ENCODE data around the gene ARPC5L.
"Not testable (repeated sequence)": the region's sequence is repeated elsewhere in the genome, so short reads cannot be mapped to it uniquely, and the experiment has no call there.

Gene ARPC5L

DNA sequence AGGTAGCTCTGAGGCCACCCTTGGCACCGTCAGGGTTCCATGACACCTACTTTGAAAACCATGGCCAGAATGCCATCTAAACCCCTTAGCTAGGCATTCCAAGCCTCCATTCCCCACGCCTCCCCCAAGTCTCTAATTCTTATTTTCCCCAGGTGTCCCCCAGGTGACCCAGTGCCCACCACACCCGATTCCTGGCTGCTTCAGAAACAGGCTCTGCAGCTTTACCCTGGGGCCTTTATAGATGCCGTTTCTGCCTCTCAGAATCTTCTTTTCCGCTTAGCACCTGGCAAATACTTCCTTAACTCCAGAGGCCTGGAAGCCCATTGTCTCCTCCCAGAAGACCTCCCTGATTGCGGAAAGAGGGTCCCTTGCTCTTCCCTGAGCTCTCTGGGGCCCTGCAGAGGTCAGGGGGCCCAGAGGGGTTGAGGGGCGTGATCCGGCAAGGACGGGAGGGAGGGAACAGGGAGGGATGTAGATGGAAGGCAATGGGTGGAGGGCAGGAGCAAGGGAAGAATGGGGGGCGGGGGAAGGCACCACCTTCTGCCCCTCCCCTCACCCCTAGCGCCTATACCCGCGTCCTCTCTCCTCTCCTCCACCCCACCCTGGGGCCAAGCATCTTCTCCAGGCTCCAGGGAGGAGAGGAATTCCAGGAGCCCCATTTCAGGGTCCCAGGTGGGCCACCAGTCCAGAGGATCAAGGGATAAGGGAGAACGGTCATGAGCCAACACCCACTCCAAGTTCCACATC is 20.7 kb upstream of the ARPC5L start:
- no peaks in the 10 kb centered on the region for H3K27me3 ChIP-seq (replicated peaks in 2 of 5; ENCODE audit: control insufficient read depth in 4 of 5, insufficient read depth in 5 of 5, low read length in 4 of 5)
- ChIA-PET POLR2A (no interaction called here), CTCF (interaction anchor here (0.8 to 15.6 kb wide), 10 partner anchors 10 to 67 kb away, joined by 3 to 213 read pairs (median 6); partner anchors contain the start of genes OLFML2A and WDR38)
- no peaks in the 10 kb centered on the region for H3K4me1 ChIP-seq (ENCODE audit: control extremely low read depth in 1 of 4, control insufficient read depth in 4 of 4, insufficient read depth in 4 of 4, low read length in 3 of 4)
- H3K36me3 ChIP-seq (ENCODE audit: control insufficient read depth in 4 of 4, insufficient read depth in 4 of 4, low read length in 3 of 4), result no peaks in the 10 kb centered on the region
- WGBS (ENCODE audit: insufficient coverage), result 98% methylated on average over 7 of the region's 14 CpGs
- H3K9me3 ChIP-seq (ENCODE audit: control extremely low read depth in 1 of 5, control insufficient read depth in 4 of 5, insufficient read depth in 2 of 5, low read depth in 1 of 5, low read length in 4 of 5), result no peaks in the 10 kb centered on the region
- DNase-seq, result no peak
- no peak overlapping the region for H3K27ac ChIP-seq (ENCODE audit: insufficient read depth in 1 of 2, low read depth in 1 of 2, low read length in 2 of 2, poor library complexity in 1 of 2, severe bottlenecking in 2 of 2)
- H3K4me3 ChIP-seq (ENCODE audit: control insufficient read depth in 1 of 7, extremely low read depth in 1 of 7, insufficient read depth in 4 of 7, low read depth in 2 of 7, low read length in 6 of 7), result no peak overlapping the region

DNA sequence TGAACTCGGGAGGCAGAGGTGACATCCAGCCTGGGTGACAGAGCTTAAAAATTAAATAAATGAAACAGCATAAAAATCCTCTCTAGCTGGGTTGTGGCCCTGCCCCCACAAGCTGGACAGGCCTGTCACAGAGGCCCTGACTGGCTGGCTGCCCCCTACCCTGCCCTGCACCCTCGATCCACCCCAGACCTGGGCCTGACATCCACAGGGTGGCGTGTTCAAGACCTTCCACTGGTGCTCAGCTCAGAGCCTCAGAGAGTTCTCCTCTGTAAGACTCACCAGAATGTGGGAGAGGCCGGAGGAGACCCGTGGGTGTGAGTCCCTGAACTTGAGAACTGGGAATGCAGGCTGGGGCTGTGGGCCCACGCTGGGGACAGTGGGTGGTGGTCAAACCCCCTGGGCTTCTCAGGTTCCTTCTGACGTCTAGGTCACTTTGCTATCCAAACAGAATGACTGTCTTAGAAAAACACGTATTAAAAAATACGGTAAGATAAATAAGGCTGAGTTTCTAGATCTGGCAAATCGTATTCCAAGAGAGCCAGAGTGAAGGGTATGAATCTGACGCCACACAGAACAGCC is 18.4 kb upstream of the ARPC5L start:
- ChIA-PET POLR2A (no interaction called here), CTCF (interaction anchor here (0.6 to 21.5 kb wide), 6 partner anchors 8 to 330 kb away, joined by 3 to 547 read pairs (median 4); partner anchors contain the start of genes NR6A1, OLFML2A and WDR38)
- 95% methylated on average over 11 of the region's 11 CpGs for WGBS (ENCODE audit: insufficient coverage)
- no peaks in the 10 kb centered on the region for H3K27me3 ChIP-seq (replicated peaks in 2 of 5; ENCODE audit: control insufficient read depth in 4 of 5, insufficient read depth in 5 of 5, low read length in 4 of 5)
- no peaks in the 10 kb centered on the region for H3K36me3 ChIP-seq (ENCODE audit: control insufficient read depth in 4 of 4, insufficient read depth in 4 of 4, low read length in 3 of 4)
- no peak overlapping the region for H3K4me3 ChIP-seq (ENCODE audit: control insufficient read depth in 1 of 7, extremely low read depth in 1 of 7, insufficient read depth in 4 of 7, low read depth in 2 of 7, low read length in 6 of 7)
- H3K27ac ChIP-seq (ENCODE audit: insufficient read depth in 1 of 2, low read depth in 1 of 2, low read length in 2 of 2, poor library complexity in 1 of 2, severe bottlenecking in 2 of 2), result no peak overlapping the region
- no peaks in the 10 kb centered on the region for H3K4me1 ChIP-seq (ENCODE audit: control extremely low read depth in 1 of 4, control insufficient read depth in 4 of 4, insufficient read depth in 4 of 4, low read length in 3 of 4)
- DNase-seq, result no peak
- H3K9me3 ChIP-seq (ENCODE audit: control extremely low read depth in 1 of 5, control insufficient read depth in 4 of 5, insufficient read depth in 2 of 5, low read depth in 1 of 5, low read length in 4 of 5), result no peaks in the 10 kb centered on the region

DNA sequence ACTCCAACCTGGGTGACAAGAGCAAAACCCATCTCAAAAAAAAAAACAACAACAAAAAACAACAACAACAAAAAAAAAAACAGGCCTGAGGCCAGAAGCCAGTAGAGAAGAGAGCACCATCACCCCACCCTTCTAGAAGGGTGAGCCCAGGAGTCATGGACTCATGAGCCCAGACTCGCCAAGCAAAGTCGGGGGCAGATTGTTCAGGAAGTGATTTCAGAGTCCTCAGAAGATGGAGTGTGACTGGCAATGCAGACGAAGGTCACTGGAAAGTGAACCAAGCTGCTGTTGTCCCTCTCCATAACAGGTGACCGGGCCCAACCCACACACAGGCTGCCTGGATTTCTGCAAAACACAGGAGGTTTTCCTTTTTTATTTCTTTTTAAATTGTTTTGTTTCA is 17.6 kb upstream of the ARPC5L start:
- Histone ChIP-seq H3K27ac (ENCODE audit: insufficient read depth in 1 of 2, low read depth in 1 of 2, low read length in 2 of 2, poor library complexity in 1 of 2, severe bottlenecking in 2 of 2) (no peak overlapping the region), H3K4me1 (ENCODE audit: control extremely low read depth in 1 of 4, control insufficient read depth in 4 of 4, insufficient read depth in 4 of 4, low read length in 3 of 4) (no peaks in the 10 kb centered on the region), H3K4me3 (ENCODE audit: control insufficient read depth in 1 of 7, extremely low read depth in 1 of 7, insufficient read depth in 4 of 7, low read depth in 2 of 7, low read length in 6 of 7) (no peak overlapping the region), H3K27me3 (replicated peaks in 2 of 5; ENCODE audit: control insufficient read depth in 4 of 5, insufficient read depth in 5 of 5, low read length in 4 of 5) (no peaks in the 10 kb centered on the region), H3K9me3 (ENCODE audit: control extremely low read depth in 1 of 5, control insufficient read depth in 4 of 5, insufficient read depth in 2 of 5, low read depth in 1 of 5, low read length in 4 of 5) (no peaks in the 10 kb centered on the region), H3K36me3 (ENCODE audit: control insufficient read depth in 4 of 4, insufficient read depth in 4 of 4, low read length in 3 of 4) (no peaks in the 10 kb centered on the region)
- WGBS (ENCODE audit: insufficient coverage), result 67% methylated on average over 3 of the region's 4 CpGs
- POLR2A ChIA-PET, result no interaction called here
- CTCF ChIA-PET, result interaction anchor here (14.8 to 21.5 kb wide), 2 partner anchors 9 to 70 kb away, joined by 213 to 547 read pairs; partner anchors contain the start of genes NR6A1 and OLFML2A
- DNase-seq, result no peak

DNA sequence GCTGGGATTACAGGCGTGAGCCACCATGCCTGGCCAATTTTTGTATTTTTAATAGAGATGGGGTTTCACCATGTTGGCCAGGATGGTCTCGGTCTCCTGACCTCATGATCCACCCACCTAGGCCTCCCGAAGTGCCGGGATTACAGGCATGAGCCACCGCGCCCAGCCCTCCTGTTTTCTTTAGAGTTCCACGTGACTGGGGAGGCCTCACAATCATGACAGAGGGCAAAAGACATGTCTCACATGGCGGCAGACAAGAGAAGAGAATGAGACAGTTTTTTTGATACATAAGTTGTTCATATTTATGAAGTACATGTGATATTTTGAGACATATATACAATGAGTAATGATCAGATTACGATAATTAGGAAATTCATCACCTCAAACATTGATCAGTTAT is 15.5 kb upstream of the ARPC5L start:
- H3K4me3 ChIP-seq (ENCODE audit: control insufficient read depth in 1 of 7, extremely low read depth in 1 of 7, insufficient read depth in 4 of 7, low read depth in 2 of 7, low read length in 6 of 7); DNase-seq; H3K4me1 ChIP-seq (ENCODE audit: control extremely low read depth in 1 of 4, control insufficient read depth in 4 of 4, insufficient read depth in 4 of 4, low read length in 3 of 4); H3K9me3 ChIP-seq (ENCODE audit: control extremely low read depth in 1 of 5, control insufficient read depth in 4 of 5, insufficient read depth in 2 of 5, low read depth in 1 of 5, low read length in 4 of 5); H3K36me3 ChIP-seq (ENCODE audit: control insufficient read depth in 4 of 4, insufficient read depth in 4 of 4, low read length in 3 of 4); H3K27me3 ChIP-seq (replicated peaks in 2 of 5; ENCODE audit: control insufficient read depth in 4 of 5, insufficient read depth in 5 of 5, low read length in 4 of 5); H3K27ac ChIP-seq (ENCODE audit: insufficient read depth in 1 of 2, low read depth in 1 of 2, low read length in 2 of 2, poor library complexity in 1 of 2, severe bottlenecking in 2 of 2): not testable (repeated sequence)
- 88% methylated on average over 6 of the region's 9 CpGs for WGBS (ENCODE audit: insufficient coverage)
- ChIA-PET POLR2A (interaction anchor here (0.7 kb wide), 1 partner anchor 225 kb away, joined by 3 read pairs; no protein-coding TSS in a partner anchor), CTCF (interaction anchor here (0.6 to 21.5 kb wide), 5 partner anchors 9 to 249 kb away, joined by 3 to 547 read pairs (median 4); partner anchors contain the start of genes NR6A1 and OLFML2A)

DNA sequence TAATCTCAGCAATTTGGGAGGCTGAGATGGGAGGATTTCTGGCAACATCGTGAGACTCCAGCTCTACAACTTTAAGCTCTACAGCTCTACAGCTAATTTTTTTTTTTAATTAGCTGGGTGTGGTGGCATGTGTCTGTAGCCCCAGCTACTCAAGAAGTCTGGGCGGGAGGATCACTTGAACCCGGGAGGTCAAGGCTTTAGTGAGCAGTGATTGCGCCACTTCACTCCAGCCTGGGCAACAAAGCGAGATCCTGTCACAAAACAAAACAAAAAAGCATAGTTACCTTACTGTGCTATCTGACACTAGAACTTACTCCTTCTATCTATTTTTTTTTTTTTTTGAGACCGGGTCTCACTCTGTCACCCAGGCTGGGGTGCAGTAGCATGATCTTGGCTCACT is 15.0 kb upstream of the ARPC5L start:
- H3K4me1 ChIP-seq (ENCODE audit: control extremely low read depth in 1 of 4, control insufficient read depth in 4 of 4, insufficient read depth in 4 of 4, low read length in 3 of 4), result peaks cover 0 to 9% (median 4%) of the 10 kb centered on the region in 4 experiments
- ChIA-PET POLR2A (no interaction called here), CTCF (interaction anchor here (0.6 to 21.5 kb wide), 5 partner anchors 9 to 248 kb away, joined by 3 to 547 read pairs (median 4); partner anchors contain the start of genes NR6A1 and OLFML2A)
- H3K27me3 ChIP-seq (replicated peaks in 2 of 5; ENCODE audit: control insufficient read depth in 4 of 5, insufficient read depth in 5 of 5, low read length in 4 of 5), result no peaks in the 10 kb centered on the region
- DNase-seq, result no peak
- no peak overlapping the region for H3K4me3 ChIP-seq (ENCODE audit: control insufficient read depth in 1 of 7, extremely low read depth in 1 of 7, insufficient read depth in 4 of 7, low read depth in 2 of 7, low read length in 6 of 7)
- H3K9me3 ChIP-seq (ENCODE audit: control extremely low read depth in 1 of 5, control insufficient read depth in 4 of 5, insufficient read depth in 2 of 5, low read depth in 1 of 5, low read length in 4 of 5), result no peaks in the 10 kb centered on the region
- no peaks in the 10 kb centered on the region for H3K36me3 ChIP-seq (ENCODE audit: control insufficient read depth in 4 of 4, insufficient read depth in 4 of 4, low read length in 3 of 4)
- H3K27ac ChIP-seq (ENCODE audit: insufficient read depth in 1 of 2, low read depth in 1 of 2, low read length in 2 of 2, poor library complexity in 1 of 2, severe bottlenecking in 2 of 2), result no peak overlapping the region
- 95% methylated on average over 4 of the region's 6 CpGs for WGBS (ENCODE audit: insufficient coverage)

DNA sequence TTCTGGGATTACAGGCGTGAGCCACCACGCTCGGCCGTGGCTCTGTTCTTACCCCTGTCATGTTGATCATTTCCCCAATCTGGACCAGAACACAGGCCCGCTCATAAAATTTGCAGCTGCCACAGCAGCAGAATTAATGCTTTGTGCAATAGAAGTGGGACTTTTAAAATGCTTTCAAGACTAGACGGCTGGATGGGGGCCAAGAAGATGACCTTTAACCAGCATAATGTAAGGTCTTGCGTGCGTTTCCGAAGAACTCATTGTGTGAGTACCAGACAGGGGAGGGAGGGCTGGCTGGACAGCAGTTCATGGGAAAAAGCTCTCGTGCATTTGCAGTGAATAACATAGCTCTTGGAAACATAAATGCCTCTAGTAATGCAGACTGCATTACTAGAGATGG is 12.1 kb upstream of the ARPC5L start:
- CTCF ChIA-PET, result interaction anchor here (0.8 to 21.5 kb wide), 7 partner anchors 9 to 75 kb away, joined by 3 to 547 read pairs (median 6); partner anchors contain the start of genes NR6A1 and OLFML2A
- POLR2A ChIA-PET, result interaction anchor here (0.6 kb wide), 1 partner anchor 183 kb away, joined by 3 read pairs; no protein-coding TSS in a partner anchor
- H3K9me3 ChIP-seq (ENCODE audit: control extremely low read depth in 1 of 5, control insufficient read depth in 4 of 5, insufficient read depth in 2 of 5, low read depth in 1 of 5, low read length in 4 of 5), result no peaks in the 10 kb centered on the region
- no peaks in the 10 kb centered on the region for H3K27me3 ChIP-seq (replicated peaks in 2 of 5; ENCODE audit: control insufficient read depth in 4 of 5, insufficient read depth in 5 of 5, low read length in 4 of 5)
- H3K27ac ChIP-seq (ENCODE audit: insufficient read depth in 1 of 2, low read depth in 1 of 2, low read length in 2 of 2, poor library complexity in 1 of 2, severe bottlenecking in 2 of 2), result no peak overlapping the region
- H3K4me3 ChIP-seq (ENCODE audit: control insufficient read depth in 1 of 7, extremely low read depth in 1 of 7, insufficient read depth in 4 of 7, low read depth in 2 of 7, low read length in 6 of 7), result no peak overlapping the region
- peaks cover 0 to 21% (median 17%) of the 10 kb centered on the region in 4 experiments for H3K4me1 ChIP-seq (ENCODE audit: control extremely low read depth in 1 of 4, control insufficient read depth in 4 of 4, insufficient read depth in 4 of 4, low read length in 3 of 4)
- 98% methylated on average over 8 of the region's 10 CpGs for WGBS (ENCODE audit: insufficient coverage)
- DNase-seq, result no peak
- H3K36me3 ChIP-seq (ENCODE audit: control insufficient read depth in 4 of 4, insufficient read depth in 4 of 4, low read length in 3 of 4), result no peaks in the 10 kb centered on the region
